Islet precursor cell (in vitro differentiated cells): Measurements from ENCODE around the gene BTNL3.
"Not testable (repeated sequence)": the region's sequence is repeated elsewhere in the genome, so short reads cannot be mapped to it uniquely, and the experiment has no call there.

Experiments used
- DNase-seq: peaks from one replicate; pipeline ENCODE4 v3.0.0-alpha.2; 2018

BTNL3 gene

DNA sequence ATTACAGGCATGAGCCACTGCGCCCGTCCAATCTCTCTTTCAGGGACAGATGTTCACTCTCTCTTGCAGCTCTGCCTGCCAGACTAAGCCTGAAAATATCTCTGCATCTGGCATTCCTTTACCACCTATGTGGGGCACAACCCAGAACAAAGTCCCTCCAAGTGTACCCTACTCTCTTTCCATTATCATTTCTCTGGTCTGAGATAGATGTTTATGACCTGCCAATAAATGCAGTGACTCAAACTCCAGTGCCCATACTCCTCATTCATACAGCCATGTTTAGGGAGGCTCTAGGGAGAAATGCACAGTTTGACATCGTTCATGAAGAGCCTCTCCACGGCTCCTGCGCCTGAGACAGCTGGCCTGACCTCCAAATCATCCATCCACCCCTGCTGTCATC is at the start of gene BTNL3:
BTNL3 (plus strand) TSS at position 255 of the 400 bp plus-strand sequence. CDS start 183 bp downstream, outside the sequence.
- DNase-seq, result no peak

DNA sequence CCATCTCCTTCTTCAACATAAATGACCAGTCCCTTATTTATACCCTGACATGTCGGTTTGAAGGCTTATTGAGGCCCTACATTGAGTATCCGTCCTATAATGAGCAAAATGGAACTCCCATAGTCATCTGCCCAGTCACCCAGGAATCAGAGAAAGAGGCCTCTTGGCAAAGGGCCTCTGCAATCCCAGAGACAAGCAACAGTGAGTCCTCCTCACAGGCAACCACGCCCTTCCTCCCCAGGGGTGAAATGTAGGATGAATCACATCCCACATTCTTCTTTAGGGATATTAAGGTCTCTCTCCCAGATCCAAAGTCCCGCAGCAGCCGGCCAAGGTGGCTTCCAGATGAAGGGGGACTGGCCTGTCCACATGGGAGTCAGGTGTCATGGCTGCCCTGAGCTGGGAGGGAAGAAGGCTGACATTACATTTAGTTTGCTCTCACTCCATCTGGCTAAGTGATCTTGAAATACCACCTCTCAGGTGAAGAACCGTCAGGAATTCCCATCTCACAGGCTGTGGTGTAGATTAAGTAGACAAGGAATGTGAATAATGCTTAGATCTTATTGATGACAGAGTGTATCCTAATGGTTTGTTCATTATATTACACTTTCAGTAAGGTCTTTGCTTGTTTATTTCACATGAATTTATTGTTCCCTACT is 38.2 kb upstream of the BTNL3 start:
- DNase-seq, result no peak

GRCh38 chr5:180959661-180960060 is 29.0 kb upstream of the BTNL3 start:
- no peak for DNase-seq

DNA sequence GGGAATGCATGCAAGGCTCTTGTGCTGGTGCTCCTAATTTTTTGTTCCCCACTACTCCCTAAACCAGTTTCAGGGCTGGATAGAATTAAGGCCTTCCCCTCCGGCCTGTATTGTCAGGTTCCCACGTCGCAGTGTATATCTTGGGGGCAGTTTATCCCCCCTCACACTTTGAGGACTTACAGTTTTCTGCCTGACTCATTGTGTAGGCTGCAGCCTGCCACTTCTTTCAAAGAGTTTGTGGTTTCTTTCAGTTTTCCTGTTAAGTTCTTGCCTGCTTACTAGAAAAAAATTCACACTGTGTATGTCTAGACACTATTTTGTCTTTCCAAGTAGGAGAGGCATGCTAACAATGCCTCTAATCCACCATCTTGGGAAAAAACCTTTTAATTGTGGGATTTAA is 28.4 kb upstream of the BTNL3 start:
- no peak for DNase-seq

- DNase-seq, result no peak
Measured at GRCh38 chr5:180969406-180969805, 19.2 kb upstream of the BTNL3 start.

DNA sequence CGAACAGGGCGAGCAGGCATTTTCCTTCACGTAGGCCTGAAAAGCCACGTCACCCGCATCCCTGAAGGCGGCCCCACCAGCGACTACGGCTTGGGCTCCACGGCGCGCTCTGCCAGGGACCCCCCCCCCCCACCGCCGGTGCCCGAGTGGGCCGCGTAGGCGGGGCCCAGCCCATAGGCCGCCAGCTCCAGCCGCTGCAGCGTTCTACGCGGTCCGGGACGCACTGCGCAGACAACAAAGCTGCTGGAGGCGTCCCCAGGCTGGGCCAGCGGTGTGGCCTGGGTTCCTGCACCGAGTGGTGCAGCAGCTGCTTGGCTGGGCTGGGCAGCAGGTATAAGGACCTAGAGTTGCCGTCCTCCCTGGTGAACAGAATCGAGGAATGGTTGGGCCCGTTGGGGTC is 18.3 kb upstream of the BTNL3 start:
- DNase-seq, result no peak

GRCh38 chr5:180970875-180971274 is 17.8 kb upstream of the BTNL3 start:
- no peak for DNase-seq

- DNase-seq, result no peak
Measured at GRCh38 chr5:180974612-180975315, 13.9 kb upstream of the BTNL3 start.

GRCh38 chr5:180975338-180975737 is 13.3 kb upstream of the BTNL3 start:
- DNase-seq, result no peak

- DNase-seq, result no peak
Measured at GRCh38 chr5:180976518-180976917, 12.1 kb upstream of the BTNL3 start.

- no peak for DNase-seq
Measured at GRCh38 chr5:180977852-180978251, 10.8 kb upstream of the BTNL3 start.

DNA sequence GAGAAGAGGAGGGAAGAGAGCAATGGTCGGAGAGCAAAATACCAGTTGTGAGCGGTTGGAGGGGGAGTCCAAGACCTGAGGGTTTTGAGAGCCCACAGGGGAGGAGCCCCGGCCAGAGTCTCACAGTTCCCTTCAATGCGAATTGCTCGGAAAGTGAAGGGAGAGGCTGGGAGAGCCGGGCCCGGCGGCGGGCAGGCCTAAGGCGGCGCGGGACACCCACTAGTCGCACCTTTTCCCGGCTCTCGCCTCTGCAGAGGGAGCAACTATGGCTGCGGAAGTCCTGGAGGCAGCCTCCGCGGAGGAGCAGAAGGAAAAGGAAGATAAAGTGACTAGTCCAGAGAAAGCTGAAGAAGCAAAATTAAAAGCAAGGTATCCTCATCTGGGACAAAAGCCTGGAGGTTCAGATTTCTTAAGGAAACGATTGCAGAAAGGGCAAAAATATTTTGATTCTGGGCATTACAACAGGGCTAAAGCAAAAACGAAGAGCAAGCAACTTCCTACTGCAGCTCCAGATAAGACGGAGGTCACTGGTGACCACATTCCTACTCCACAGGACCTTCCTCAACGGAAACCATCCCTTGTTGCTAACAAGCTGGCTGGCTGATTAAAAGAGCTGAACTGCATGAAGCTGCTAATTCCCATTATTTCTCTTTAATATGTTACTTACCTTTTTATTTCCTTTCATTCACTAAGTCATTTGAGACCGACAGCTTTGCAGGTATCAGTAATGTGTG is 6.5 kb upstream of the BTNL3 start:
- DNase-seq, result no peak

DNA sequence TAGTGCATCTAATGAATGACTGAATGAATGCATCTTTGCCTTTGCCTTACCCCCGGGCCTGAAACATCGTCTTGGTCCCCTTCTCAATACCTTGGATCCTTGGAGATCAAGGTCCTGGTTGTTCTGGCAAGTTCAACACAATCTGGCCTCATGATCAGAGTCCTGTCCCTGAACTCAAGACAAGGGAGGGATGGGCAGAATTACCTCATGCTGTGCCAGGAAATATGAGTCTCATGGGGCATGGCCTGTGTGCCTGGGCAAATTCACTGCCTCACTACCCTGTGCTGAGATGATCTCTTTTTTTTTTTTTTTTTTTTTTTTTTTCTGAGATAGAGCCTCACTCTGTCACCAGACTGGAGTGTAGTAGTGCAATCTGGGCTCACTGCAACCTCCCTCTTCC is 630 bp upstream of the BTNL3 start:
- DNase-seq, result no peak

DNA sequence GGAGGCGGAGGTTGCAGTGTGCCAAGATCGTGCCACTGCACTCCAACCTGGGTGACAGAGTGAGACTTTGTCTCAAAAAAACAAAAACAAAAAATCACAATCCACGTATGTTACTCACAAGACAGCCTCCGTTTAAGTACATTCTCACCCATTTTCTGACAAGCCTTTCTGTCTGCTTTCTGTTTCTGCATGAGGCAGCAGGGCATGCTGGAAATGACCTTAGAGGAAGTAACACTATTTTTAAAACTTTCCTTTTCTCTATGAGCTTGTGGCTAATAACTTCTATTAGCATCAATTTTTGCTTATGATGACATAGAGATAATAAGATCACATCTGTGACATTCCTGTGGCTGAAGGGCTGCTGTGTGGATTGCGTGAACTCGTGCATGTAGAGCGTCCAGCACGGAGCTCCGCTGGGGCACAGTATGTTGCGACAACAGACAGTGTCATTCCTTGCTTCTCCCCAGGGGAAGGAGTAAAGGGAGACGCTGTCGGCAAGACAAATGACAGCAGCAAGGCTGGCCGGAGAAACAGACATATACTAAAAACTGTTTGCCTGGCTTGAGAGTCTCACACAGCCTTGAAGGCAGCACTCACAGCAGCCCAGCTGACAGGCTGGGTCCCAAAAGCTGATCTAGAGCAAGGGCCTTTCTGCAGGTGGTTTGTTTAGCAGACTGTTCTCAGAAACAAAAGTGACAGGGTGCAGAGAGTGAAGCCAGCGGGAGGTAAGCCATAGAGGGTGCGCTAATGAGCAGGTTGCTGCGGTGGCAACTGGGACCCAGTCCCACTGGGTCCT is 1.6 kb downstream of the BTNL3 start:
- DNase-seq, result no peak

DNA sequence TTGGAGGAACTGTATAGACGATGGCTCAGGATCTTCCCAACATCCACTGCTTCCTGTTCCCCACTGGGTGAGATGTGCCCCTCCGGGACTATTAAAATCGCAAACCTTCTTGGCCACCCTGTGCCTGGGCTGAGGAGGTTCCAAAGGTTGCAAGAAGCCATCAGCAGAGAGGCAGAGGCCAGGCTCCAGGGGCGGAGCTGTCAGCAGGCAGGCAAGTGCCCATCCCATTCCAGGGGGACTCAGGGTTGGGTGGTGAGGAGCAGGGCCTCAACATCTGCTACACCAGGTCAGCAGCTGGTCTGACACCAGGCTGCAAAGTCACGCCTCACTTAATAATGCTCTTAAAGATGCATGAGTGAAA is 2.2 kb downstream of the BTNL3 start:
- DNase-seq, result no peak

GRCh38 chr5:181001947-181002346 is 13.3 kb downstream of the BTNL3 start:
- no peak for DNase-seq

DNA sequence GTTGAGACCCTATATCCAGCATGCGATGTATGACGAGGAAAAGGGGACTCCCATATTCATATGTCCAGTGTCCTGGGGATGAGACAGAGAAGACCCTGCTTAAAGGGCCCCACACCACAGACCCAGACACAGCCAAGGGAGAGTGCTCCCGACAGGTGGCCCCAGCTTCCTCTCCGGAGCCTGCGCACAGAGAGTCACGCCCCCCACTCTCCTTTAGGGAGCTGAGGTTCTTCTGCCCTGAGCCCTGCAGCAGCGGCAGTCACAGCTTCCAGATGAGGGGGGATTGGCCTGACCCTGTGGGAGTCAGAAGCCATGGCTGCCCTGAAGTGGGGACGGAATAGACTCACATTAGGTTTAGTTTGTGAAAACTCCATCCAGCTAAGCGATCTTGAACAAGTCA is 17.1 kb downstream of the BTNL3 start:
- DNase-seq, result no peak

GRCh38 chr5:181008136-181008535 is 19.5 kb downstream of the BTNL3 start:
- DNase-seq, result peak; percentile 73

DNA sequence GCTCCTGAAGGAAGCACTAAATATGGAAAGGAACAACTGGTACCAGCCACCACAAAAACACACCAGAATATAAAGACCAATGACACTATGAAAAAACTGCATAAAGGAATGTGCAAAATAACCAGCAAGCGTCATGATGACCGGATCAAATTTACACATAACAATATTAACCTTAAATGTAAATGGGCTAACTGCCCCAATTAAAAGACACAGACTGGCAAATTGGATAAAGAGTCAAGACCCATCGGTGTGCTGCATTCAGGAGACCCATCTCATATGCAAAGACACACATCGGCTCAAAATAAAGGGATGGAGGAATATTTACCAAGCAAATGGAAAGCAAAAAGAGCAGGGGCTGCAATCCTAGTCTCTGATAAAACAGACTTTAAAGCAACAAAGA is 21.4 kb downstream of the BTNL3 start:
- DNase-seq, result not testable (repeated sequence)

DNA sequence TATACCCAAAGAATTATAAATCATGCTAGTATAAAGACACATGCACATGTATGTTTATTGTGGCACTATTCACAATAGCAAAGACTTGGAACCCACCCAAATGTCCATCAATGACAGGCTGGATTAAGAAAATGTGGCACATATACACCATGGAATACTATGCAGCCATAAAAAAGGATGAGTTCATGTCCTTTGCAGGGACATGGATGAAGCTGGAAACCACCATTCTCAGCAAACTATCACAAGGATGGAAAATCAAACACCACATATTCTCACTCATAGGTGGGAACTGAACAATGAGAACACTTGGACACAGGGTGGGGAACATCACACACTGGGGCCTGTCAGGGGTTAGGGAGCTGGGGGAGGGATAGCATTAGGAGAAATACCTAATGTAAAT is 26.0 kb downstream of the BTNL3 start:
- DNase-seq, result not testable (repeated sequence)

DNA sequence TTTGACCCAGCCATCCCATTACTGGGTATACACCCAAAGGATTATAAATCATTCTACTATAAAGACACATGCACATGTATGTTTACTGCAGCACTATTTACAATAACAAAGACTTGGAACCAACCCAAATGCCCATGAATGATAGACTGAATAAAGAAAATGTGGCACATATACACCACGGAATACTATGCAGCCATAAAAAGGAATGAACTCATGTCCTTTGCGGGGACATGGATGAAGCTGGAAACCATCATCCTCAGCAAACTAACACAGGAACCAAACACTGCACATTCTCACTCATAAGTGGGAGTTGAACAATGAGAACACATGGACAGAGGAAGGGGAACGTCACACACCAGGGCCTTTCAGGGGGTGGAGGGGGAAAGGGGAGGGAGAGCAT is 28.8 kb downstream of the BTNL3 start:
- DNase-seq, result not testable (repeated sequence)

DNA sequence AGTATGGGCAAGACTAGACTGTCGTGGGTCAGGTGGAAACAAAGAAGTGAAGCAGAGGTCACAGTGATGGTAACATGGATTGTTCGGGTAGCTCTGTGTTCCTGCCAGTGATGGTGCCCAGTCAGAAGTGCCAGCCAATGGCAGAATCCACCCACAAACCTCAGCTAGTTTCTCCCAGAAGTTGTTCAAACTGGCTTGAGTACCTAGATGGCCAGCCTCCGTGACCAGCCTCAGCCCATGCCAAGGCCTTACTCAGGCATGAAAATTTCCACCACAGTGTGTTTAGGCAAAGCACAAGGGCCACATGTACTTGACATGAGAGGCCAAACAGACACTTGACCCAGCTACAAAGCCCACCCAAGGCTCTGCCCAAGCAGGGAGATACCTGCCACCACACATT is 32.0 kb downstream of the BTNL3 start:
- no peak for DNase-seq
